IMR-90 (cell line): ENCODE data around the gene MPP7. TPM values are rescaled to one million over a fixed set of nuclear protein-coding genes. Genes with fewer than 3 reads are reported as not detected.

Experiments
- ATAC-seq: fragments of 200-7000 bp; cut with Tn5 transposase; 2 replicates; pipeline ENCODE4 v1.9.1; 2020; ENCODE audit warnings: low read depth, mild to moderate bottlenecking, moderate library complexity
- BruUV-seq: library from RNA; stranded (reverse); fragments of 400-500 nt; replicated peaks from 2 replicates; lab custom pipeline; 2021; lab: Mats Ljungman, UMichigan
- CTCF ChIA-PET: fragments of 300-600 bp; formaldehyde crosslinking; extraction: SDS; loops from one replicate; lab custom pipeline; 2021; ENCODE audit warnings: antibody characterized with exemption; lab: Yijun Ruan, JAX
- POLR2A ChIA-PET: fragments of 300-600 bp; sonication (Branson Sonifier 250); formaldehyde crosslinking; loops from one replicate; lab custom pipeline; 2022; ENCODE audit warnings: antibody characterized with exemption; ENCODE audit not compliant: unreplicated experiment; lab: Charles Lee
- DNase-seq: peaks from one replicate; pipeline ENCODE4 v3.0.0; 2013
- H2AFZ ChIP-seq: replicated peaks from 2 replicates; pipeline ENCODE3; 2013; ENCODE audit warnings: low read length, mild to moderate bottlenecking; ENCODE audit not compliant: poor library complexity
- H2AK5ac ChIP-seq: 2 replicates; pipeline ENCODE4 v1.6.1; 2013; ENCODE audit warnings: low read depth, low read length, inconsistent platforms
- H2AK9ac ChIP-seq: replicated peaks from 2 replicates; pipeline ENCODE3; 2013; ENCODE audit warnings: mild to moderate bottlenecking, low read depth, low read length, moderate library complexity; ENCODE audit not compliant: poor library complexity
- H2BK120ac ChIP-seq: 2 replicates; pipeline ENCODE4 v1.6.1; 2013; ENCODE audit warnings: low read depth, low read length, inconsistent platforms
- H2BK15ac ChIP-seq: 3 replicates; pipeline ENCODE4 v1.6.1; 2013; ENCODE audit warnings: low read depth, low read length, inconsistent platforms
- H2BK20ac ChIP-seq: 2 replicates; pipeline ENCODE4 v1.6.1; 2013; ENCODE audit warnings: low read depth, mild to moderate bottlenecking, inconsistent platforms, low read length, moderate library complexity
- H2BK5ac ChIP-seq: 2 replicates; pipeline ENCODE4 v1.6.1; 2013; ENCODE audit warnings: mild to moderate bottlenecking, low read depth, low read length, inconsistent platforms; ENCODE audit not compliant: poor library complexity, severe bottlenecking
- H3K14ac ChIP-seq: replicated peaks from 2 replicates; pipeline ENCODE4 v1.6.1; 2013; ENCODE audit warnings: low read depth, low read length, inconsistent platforms
- H3K18ac ChIP-seq: 2 replicates; pipeline ENCODE4 v1.6.1; 2013; ENCODE audit warnings: low read depth, low read length, control low read depth
- H3K23ac ChIP-seq: 2 replicates; pipeline ENCODE4 v1.6.1; 2013; ENCODE audit warnings: low read depth, low read length, inconsistent platforms
- H3K27ac ChIP-seq: 2 replicates; pipeline ENCODE4 v1.5.1; 2013; ENCODE audit warnings: mild to moderate bottlenecking, control low read depth, low read length; ENCODE audit not compliant: insufficient read depth
- H3K27me3 ChIP-seq: 2 replicates; pipeline ENCODE4 v1.6.1; 2013; ENCODE audit warnings: low read length; ENCODE audit not compliant: control insufficient read depth, insufficient read depth
- H3K36me3 ChIP-seq: 2 replicates; pipeline ENCODE4 v1.6.1; 2013; ENCODE audit warnings: low read length, mixed read lengths; ENCODE audit not compliant: control insufficient read depth, insufficient read depth
- H3K4ac ChIP-seq: 2 replicates; pipeline ENCODE4 v1.6.1; 2013; ENCODE audit warnings: low read depth, low read length, inconsistent platforms
- H3K4me1 ChIP-seq: 2 replicates; pipeline ENCODE4 v1.6.1; 2013; ENCODE audit warnings: low read length, mixed read lengths; ENCODE audit not compliant: control insufficient read depth, insufficient read depth
- H3K4me2 ChIP-seq: 2 replicates; pipeline ENCODE4 v1.6.1; 2013; ENCODE audit warnings: low read depth, mild to moderate bottlenecking, control low read depth, low read length, moderate library complexity
- H3K4me3 ChIP-seq: 2 replicates; pipeline ENCODE4 v1.5.1; 2013; ENCODE audit warnings: low read depth, mild to moderate bottlenecking, control low read depth, low read length, moderate library complexity; ENCODE audit not compliant: insufficient read depth
- H3K56ac ChIP-seq: 2 replicates; pipeline ENCODE4 v1.6.1; 2013; ENCODE audit warnings: low read length, inconsistent platforms; ENCODE audit not compliant: insufficient read depth; ENCODE audit errors: extremely low read depth
- H3K79me1 ChIP-seq, 2 experiments: 2 replicates each; pipeline ENCODE4 v1.6.1; 2013; ENCODE audit warnings: low read length in 2 of 2, inconsistent platforms in 1 of 2, low read depth in 1 of 2
- H3K9ac ChIP-seq: 2 replicates; pipeline ENCODE4 v1.6.1; 2013; ENCODE audit warnings: low read depth, low read length, control low read depth
- H3K9me1 ChIP-seq: 2 replicates; pipeline ENCODE4 v1.6.1; 2013; ENCODE audit warnings: low read length, inconsistent platforms; ENCODE audit not compliant: insufficient read depth
- H3K9me3 ChIP-seq: 2 replicates; pipeline ENCODE4 v1.6.1; 2013; ENCODE audit warnings: low read length; ENCODE audit not compliant: control insufficient read depth, insufficient read depth
- H4K20me1 ChIP-seq: 2 replicates; pipeline ENCODE4 v1.6.1; 2013; ENCODE audit warnings: low read length, inconsistent platforms; ENCODE audit not compliant: insufficient read depth
- H4K5ac ChIP-seq: 2 replicates; pipeline ENCODE4 v1.6.1; 2013; ENCODE audit warnings: mild to moderate bottlenecking, low read depth, low read length, control low read depth
- H4K8ac ChIP-seq, 2 experiments: 2 replicates each; pipeline ENCODE4 v1.6.1; 2013; ENCODE audit warnings: low read depth in 2 of 2, low read length in 2 of 2, control low read depth in 1 of 2, inconsistent platforms in 1 of 2
- H4K91ac ChIP-seq: 2 replicates; pipeline ENCODE4 v1.6.1; 2013; ENCODE audit warnings: low read depth, low read length, inconsistent platforms; ENCODE audit not compliant: insufficient read depth
- BHLHE40 ChIP-seq: fragments of 150-350 bp; IDR thresholded peaks from 2 replicates; pipeline ENCODE4 v1.6.1; 2016; ENCODE audit warnings: mild to moderate bottlenecking, low read depth, low read length
- CEBPB ChIP-seq: IDR thresholded peaks from 2 replicates; pipeline ENCODE4 v1.6.1; 2012; ENCODE audit warnings: low read depth, low read length, improper control_type of control experiment
- CHD1 ChIP-seq: IDR thresholded peaks from 2 replicates; pipeline ENCODE4 v1.6.1; 2012; ENCODE audit warnings: low read depth, low read length, improper control_type of control experiment
- FOS ChIP-seq: fragments of 150-350 bp; IDR thresholded peaks from 2 replicates; pipeline ENCODE4 v1.6.1; 2016; ENCODE audit warnings: low read depth, low read length
- MAFK ChIP-seq: IDR thresholded peaks from 2 replicates; pipeline ENCODE4 v1.6.1; 2012; ENCODE audit warnings: low read depth, low read length, improper control_type of control experiment
- MAZ ChIP-seq: IDR thresholded peaks from 2 replicates; pipeline ENCODE4 v1.6.1; 2012; ENCODE audit warnings: low read depth, mild to moderate bottlenecking, low read length, improper control_type of control experiment, moderate library complexity, borderline replicate concordance
- MXI1 ChIP-seq: IDR thresholded peaks from 2 replicates; pipeline ENCODE4 v1.6.1; 2012; ENCODE audit warnings: low read depth, mild to moderate bottlenecking, low read length, moderate library complexity, borderline replicate concordance
- NFE2L2 ChIP-seq: fragments of 150-350 bp; IDR thresholded peaks from 2 replicates; pipeline ENCODE4 v1.6.1; 2016; ENCODE audit warnings: low read depth, mild to moderate bottlenecking, low read length
- RAD21 ChIP-seq: IDR thresholded peaks from 2 replicates; pipeline ENCODE4 v1.6.1; 2012; ENCODE audit warnings: low read length, improper control_type of control experiment
- RCOR1 ChIP-seq: IDR thresholded peaks from 2 replicates; pipeline ENCODE4 v1.6.1; 2012; ENCODE audit warnings: mild to moderate bottlenecking, low read length, improper control_type of control experiment; ENCODE audit not compliant: insufficient replicate concordance
- RFX5 ChIP-seq: IDR thresholded peaks from 2 replicates; pipeline ENCODE4 v1.8.0; 2012; ENCODE audit warnings: low read depth, mild to moderate bottlenecking, low read length, moderate library complexity
- USF2 ChIP-seq: fragments of 150-350 bp; IDR thresholded peaks from 2 replicates; pipeline ENCODE4 v1.6.1; 2017; ENCODE audit warnings: mild to moderate bottlenecking, antibody characterized with exemption, low read length, low read depth
- WGBS, 2 experiments: methylation state at CpG; one replicate each; pipeline versions ENCODE4 v1.1.5 to v1.1.7; 2013; ENCODE audit warnings: missing lambda C conversion rate in 2 of 2; ENCODE audit not compliant: insufficient read length in 1 of 2; ENCODE audit errors: extremely low coverage in 2 of 2; 5-methylcytosine and 5-hydroxymethylcytosine counted together
- dilution Hi-C: fragments of 300-500 bp; cut with HindIII; formaldehyde crosslinking; loops from one replicate; pipeline ENCODE4 v1.14.3; 2018; ENCODE audit warnings: low sequenced_read_pairs; ENCODE audit not compliant: unreplicated experiment
- in situ Hi-C: fragments of 300-500 bp; cut with MboI; formaldehyde crosslinking; loops from 3 replicates; pipeline ENCODE4 v1.14.3; 2019; ENCODE audit warnings: low sequenced_read_pairs, inconsistent platforms, mixed read lengths
- intact Hi-C: fragments of 100-400 bp; cut with micrococcal nuclease; formaldehyde crosslinking; loops from 2 replicates; pipeline ENCODE4 v1.10.0; 2022
- polyA plus RNA-seq, 3 experiments: library from polyadenylated mRNA; depleted of rRNA; stranded (reverse); fragments of >200 nt; gene quantifications; 2 replicates each; pipeline ENCODE4 v1.2.3, GENCODE V29; 2012; ENCODE audit warnings: low replicate concordance in 1 of 3
- total RNA-seq: library from RNA; depleted of rRNA; stranded (reverse); fragments of >200 nt; gene quantifications from 2 replicates; pipeline ENCODE4 v1.2.3, GENCODE V29; 2012
- TF ChIP-seq, protein P1 (sequence below): fragments of 150-350 bp; IDR thresholded peaks from 2 replicates; pipeline ENCODE4 v1.6.1; 2016; ENCODE audit warnings: low read depth, mild to moderate bottlenecking, low read length, moderate library complexity, borderline replicate concordance
- TF ChIP-seq, protein P2 (sequence below): conservative IDR thresholded peaks from 2 replicates; pipeline ENCODE4 v1.5.1; 2012; ENCODE audit warnings: mild to moderate bottlenecking, low read depth, low read length, improper control_type of control experiment

The MPP7 gene
- total and polyA plus RNA-seq, 2 of the 4 experiments (the other 2 are of a cell fraction): 0.39 to 1.4 TPM

- Histone ChIP-seq H2AFZ (no peak overlapping the region), H3K18ac (no peak overlapping the region), H4K20me1 (no peaks in the 10 kb centered on the region), H2BK15ac (no peak overlapping the region), H3K4ac (no peak overlapping the region), H3K79me1 (no peaks in the 10 kb centered on the region), H3K4me2 (no peak overlapping the region), H3K9me3 (no peaks in the 10 kb centered on the region), H2BK5ac (no peak overlapping the region), H3K9ac (no peak overlapping the region), H3K36me3 (no peaks in the 10 kb centered on the region), H3K23ac (no peak overlapping the region), H4K8ac (no peak overlapping the region), H2AK5ac (no peak overlapping the region), H3K4me3 (no peak overlapping the region), H2BK120ac (no peak overlapping the region), H3K4me1 (peaks cover 4% of the 10 kb centered on the region), H4K91ac (no peak overlapping the region), H4K5ac (no peak overlapping the region), H3K56ac (no peak overlapping the region), H3K27me3 (peaks cover 3% of the 10 kb centered on the region), H3K14ac (no peak overlapping the region), H2BK20ac (no peak overlapping the region), H3K9me1 (peaks cover 5% of the 10 kb centered on the region; the same call in 1 of the 2 replicates), H3K27ac (no peak overlapping the region), H2AK9ac (no peak overlapping the region)
- no TSS peak for BruUV-seq
- dilution Hi-C loops: no loop called here
- intact Hi-C loops: no loop called here
- DNase-seq: no peak
- no peak for ATAC-seq
- ChIA-PET CTCF (no interaction called here), POLR2A (no interaction called here)
- TF ChIP-seq NFE2L2 (no peak), MAFK (no peak), USF2 (no peak), CHD1 (no peak), RCOR1 (no peak), MXI1 (no peak), MAZ (no peak), RFX5 (no peak), CEBPB (no peak), FOS (no peak), RAD21 (no peak), BHLHE40 (no peak)
- TF ChIP-seq, protein P1, sequence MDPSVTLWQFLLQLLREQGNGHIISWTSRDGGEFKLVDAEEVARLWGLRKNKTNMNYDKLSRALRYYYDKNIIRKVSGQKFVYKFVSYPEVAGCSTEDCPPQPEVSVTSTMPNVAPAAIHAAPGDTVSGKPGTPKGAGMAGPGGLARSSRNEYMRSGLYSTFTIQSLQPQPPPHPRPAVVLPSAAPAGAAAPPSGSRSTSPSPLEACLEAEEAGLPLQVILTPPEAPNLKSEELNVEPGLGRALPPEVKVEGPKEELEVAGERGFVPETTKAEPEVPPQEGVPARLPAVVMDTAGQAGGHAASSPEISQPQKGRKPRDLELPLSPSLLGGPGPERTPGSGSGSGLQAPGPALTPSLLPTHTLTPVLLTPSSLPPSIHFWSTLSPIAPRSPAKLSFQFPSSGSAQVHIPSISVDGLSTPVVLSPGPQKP: no peak
- TF ChIP-seq, protein P2, sequence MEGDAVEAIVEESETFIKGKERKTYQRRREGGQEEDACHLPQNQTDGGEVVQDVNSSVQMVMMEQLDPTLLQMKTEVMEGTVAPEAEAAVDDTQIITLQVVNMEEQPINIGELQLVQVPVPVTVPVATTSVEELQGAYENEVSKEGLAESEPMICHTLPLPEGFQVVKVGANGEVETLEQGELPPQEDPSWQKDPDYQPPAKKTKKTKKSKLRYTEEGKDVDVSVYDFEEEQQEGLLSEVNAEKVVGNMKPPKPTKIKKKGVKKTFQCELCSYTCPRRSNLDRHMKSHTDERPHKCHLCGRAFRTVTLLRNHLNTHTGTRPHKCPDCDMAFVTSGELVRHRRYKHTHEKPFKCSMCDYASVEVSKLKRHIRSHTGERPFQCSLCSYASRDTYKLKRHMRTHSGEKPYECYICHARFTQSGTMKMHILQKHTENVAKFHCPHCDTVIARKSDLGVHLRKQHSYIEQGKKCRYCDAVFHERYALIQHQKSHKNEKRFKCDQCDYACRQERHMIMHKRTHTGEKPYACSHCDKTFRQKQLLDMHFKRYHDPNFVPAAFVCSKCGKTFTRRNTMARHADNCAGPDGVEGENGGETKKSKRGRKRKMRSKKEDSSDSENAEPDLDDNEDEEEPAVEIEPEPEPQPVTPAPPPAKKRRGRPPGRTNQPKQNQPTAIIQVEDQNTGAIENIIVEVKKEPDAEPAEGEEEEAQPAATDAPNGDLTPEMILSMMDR: no peak
- WGBS, 2 experiments: no CpG with 5 or more reads among the region's 3 CpGs
- in situ Hi-C loops: no loop called here
Observed at GRCh38 chr10:28295336-28295735, 7.5 kb downstream of the MPP7 start.
